ENCODE results near the gene NOD2. TPM values are rescaled to one million over a fixed set of nuclear protein-coding genes. Genes with fewer than 3 reads are reported as not detected.
A peak's percentile ranks its signal among the peaks of the same experiment; 100 is the strongest.

The NOD2 gene
- total RNA-seq, 2 experiments from 2014 or later = 3.3 to 3.8 TPM

DNA sequence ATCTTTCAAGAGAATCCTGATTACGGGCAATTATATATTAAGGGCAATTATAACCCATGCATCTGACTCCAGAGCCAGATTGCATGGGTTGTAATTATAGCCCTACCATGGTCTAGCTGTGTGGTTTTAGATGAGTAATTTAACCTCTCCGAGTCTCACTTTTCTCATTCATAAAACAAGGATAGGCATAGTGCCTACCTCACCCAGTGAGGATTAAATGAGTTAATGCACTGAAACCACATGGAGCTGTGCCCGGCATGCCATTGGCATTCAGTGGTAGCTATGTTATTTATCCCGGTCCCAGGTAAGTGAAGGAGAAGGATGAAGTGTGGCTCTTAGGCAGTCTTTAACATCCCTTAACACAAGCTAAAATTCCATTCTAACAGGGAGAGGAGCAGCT, 18.6 kb upstream of the NOD2 start:
- POLR2A ChIA-PET = interaction anchor here (0.6 kb wide), 1 partner anchor 191 kb away, joined by 4 read pairs; no protein-coding TSS in a partner anchor
- H3K4me1 Mint-ChIP-seq = peaks cover 51% of the 10 kb centered on the region
- no peak overlapping the region for H3K27ac Mint-ChIP-seq
- H3K27me3 Mint-ChIP-seq = no peaks in the 10 kb centered on the region
- peaks cover 20% of the 10 kb centered on the region for H3K9me3 Mint-ChIP-seq
- H3K4me3 Mint-ChIP-seq = no peak overlapping the region
- CTCF ChIA-PET = interaction anchor here (1.5 to 4.2 kb wide), 3 partner anchors 9 to 131 kb away, joined by 3 to 28 read pairs (median 21); no protein-coding TSS in a partner anchor
- peaks cover 97% of the 10 kb centered on the region for H3K36me3 Mint-ChIP-seq (ENCODE audit: low read depth)
- no peak for DNase-seq

DNA sequence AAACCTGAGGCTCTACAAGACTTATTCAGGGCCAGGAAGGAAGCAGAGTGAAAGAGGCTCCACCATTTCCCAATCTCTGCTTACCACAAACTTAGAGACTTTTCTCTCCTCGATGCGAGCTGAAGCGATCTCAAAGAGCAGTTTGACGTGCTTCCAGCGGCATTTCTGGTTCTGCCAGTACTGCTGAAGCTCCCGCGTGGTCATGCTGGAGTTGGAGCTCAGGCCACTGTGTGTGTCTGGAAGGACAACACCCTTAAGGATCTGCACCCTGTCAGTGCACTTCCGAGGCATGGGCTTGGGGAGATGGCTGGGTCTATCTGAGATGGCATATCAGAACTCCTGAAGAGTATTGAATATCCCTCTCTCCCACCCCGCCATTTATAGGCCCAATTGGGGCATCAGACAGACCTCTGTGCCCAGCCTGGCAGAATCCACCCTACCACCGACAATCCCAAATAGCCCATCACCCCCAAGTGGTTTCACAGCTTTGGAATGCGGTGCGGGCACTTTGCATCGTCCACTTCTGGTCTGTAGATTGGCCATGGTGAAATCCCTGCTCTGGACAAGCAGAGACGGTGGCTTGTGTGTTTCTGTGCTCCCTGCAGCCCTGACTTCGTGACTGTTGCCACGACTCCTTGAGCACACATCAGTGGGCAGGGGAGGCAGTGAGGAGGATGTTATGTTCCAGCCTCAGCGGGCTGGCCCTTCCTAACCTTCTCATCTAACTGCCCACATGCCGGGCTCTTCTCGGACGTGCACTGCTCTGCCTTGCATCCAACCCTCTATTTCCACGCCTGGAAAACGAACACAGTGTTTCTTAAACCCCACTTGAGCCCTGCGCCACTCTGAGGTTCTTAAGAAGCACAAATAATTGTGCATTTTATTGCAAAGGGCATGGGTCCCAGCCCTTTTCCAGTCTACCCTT, 17.5 kb upstream of the NOD2 start:
- POLR2A ChIA-PET = interaction anchor here (0.6 kb wide), 1 partner anchor 190 kb away, joined by 4 read pairs; no protein-coding TSS in a partner anchor
- Mint-ChIP-seq H3K4me1 (peaks cover 55% of the 10 kb centered on the region), H3K4me3 (no peak overlapping the region), H3K27ac (peak overlapping the region; percentile 58), H3K27me3 (no peaks in the 10 kb centered on the region), H3K36me3 (ENCODE audit: low read depth) (peaks cover 91% of the 10 kb centered on the region), H3K9me3 (peaks cover 20% of the 10 kb centered on the region)
- no peak for DNase-seq
- CTCF ChIA-PET = interaction anchor here (0.7 to 3.2 kb wide), 2 partner anchors 10 to 70 kb away, joined by 4 to 28 read pairs; no protein-coding TSS in a partner anchor

DNA sequence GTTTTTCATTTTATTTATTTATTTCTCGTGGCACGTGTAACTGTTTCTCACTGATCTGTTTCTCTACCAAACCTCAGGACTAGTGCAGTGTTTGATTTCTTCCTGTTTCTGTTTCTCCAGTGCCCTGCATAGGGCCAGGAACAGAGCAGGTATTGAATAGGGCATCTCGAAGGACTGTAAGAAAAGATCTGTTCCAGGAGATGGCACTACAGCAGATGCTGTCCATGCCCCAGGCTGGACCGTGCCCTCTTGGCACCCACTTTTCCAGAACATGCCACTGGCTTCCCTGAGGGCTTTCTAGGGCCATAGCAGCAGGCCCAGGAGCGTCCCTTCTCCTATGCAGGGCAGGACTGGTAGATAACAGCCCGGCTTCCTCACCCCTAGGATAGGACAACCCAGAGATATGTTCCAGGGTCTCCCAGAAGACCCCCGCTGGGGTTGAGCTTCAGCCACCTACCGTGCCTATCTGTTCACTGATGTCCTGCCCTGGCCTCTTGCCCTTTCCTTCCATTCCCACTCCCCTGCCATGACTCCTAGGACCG, 16.7 kb upstream of the NOD2 start:
- Mint-ChIP-seq H3K4me1 (peaks cover 54% of the 10 kb centered on the region), H3K9me3 (peaks cover 16% of the 10 kb centered on the region), H3K27ac (peak overlapping the region; percentile 58), H3K4me3 (no peak overlapping the region), H3K36me3 (ENCODE audit: low read depth) (peaks cover 85% of the 10 kb centered on the region), H3K27me3 (no peaks in the 10 kb centered on the region)
- ChIA-PET CTCF (interaction anchor here (1.3 to 12.2 kb wide), 2 partner anchors 9 to 68 kb away, joined by 5 to 224 read pairs; no protein-coding TSS in a partner anchor), POLR2A (interaction anchor here (1.4 kb wide), 1 partner anchor 9 kb away, joined by 3 read pairs; no protein-coding TSS in a partner anchor)
- DNase-seq = no peak

DNA sequence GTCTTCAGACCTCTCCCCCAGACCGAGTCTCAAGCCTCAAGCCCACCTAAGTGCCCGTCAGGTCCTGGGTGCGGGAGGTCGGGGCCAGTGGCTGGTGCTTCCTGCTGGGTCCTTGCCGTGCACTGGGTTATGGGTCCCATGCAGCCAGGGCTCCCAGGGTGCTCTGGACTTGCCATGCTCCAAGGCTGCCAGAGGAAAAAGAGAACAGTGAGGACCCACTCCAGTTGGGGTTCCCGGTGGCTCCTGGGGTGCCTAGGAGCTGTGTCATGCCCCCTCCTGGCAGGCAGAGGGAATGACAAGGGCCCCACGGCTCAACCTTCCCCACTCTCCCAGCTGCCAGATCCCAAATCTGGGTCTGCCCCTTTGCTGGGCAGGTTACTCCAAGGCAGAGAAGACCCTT, 16.1 kb upstream of the NOD2 start:
- DNase-seq = no peak
- Mint-ChIP-seq H3K36me3 (ENCODE audit: low read depth) (peaks cover 79% of the 10 kb centered on the region), H3K27me3 (no peaks in the 10 kb centered on the region), H3K9me3 (peaks cover 10% of the 10 kb centered on the region), H3K4me1 (peaks cover 57% of the 10 kb centered on the region), H3K27ac (peak overlapping the region; percentile 80), H3K4me3 (peak overlapping the region; percentile 11)
- ChIA-PET POLR2A (interaction anchor here (1.4 kb wide), 1 partner anchor 10 kb away, joined by 3 read pairs; no protein-coding TSS in a partner anchor), CTCF (interaction anchor here (0.7 to 12.2 kb wide), 4 partner anchors 9 to 308 kb away, joined by 3 to 224 read pairs (median 5); partner anchors contain the start of gene BRD7)

DNA sequence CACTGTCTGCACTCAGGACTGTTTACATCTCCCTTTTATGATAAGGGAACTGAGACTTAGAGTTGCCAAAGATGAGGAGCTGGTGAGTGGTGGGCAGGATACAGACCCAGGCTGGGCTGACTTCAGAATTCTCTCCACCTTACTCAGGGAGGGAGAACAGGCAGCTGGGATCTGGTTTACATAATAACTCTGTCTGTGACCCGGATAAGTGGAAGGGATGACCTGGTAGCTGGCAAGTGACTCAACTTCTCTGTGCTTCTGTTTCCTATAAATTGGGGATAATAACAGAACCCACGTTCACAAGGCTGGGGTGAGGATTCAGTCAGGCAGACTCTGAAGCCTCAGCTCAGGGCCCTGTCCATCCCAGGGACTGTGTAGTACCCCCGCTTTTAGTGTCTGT, 14.9 kb upstream of the NOD2 start:
- Mint-ChIP-seq H3K4me1 (peaks cover 68% of the 10 kb centered on the region), H3K4me3 (peak overlapping the region; percentile 88), H3K27me3 (no peaks in the 10 kb centered on the region), H3K36me3 (ENCODE audit: low read depth) (peaks cover 69% of the 10 kb centered on the region), H3K27ac (peak overlapping the region; percentile 76), H3K9me3 (peaks cover 7% of the 10 kb centered on the region)
- ChIA-PET CTCF (interaction anchor here (0.9 to 12.2 kb wide), 6 partner anchors 11 to 522 kb away, joined by 3 to 224 read pairs (median 4); no protein-coding TSS in a partner anchor), POLR2A (interaction anchor here (0.8 kb wide), 1 partner anchor 12 kb away, joined by 4 read pairs; no protein-coding TSS in a partner anchor)
- no peak for DNase-seq

DNA sequence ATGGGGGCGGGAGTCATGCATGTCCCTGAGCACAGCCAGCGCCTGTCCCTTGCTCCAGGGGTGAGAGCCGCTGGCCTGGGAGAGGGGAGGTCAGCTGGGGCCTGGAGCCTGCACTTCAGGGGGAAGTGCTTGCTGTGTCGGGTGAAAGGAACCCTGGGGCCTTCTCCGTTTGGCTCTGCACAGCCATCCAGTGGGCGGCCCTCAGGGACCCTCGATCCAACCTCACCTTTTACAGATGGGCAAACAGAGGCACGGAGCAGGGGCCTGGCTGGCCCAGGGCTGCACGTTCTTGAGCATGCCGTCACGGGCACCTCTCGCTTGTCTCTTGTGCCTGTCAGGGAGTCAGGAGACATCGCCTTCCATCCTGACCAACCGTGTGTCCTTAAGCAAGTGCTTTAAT, 14.1 kb upstream of the NOD2 start:
- ChIA-PET POLR2A (no interaction called here), CTCF (interaction anchor here (0.9 to 12.2 kb wide), 4 partner anchors 11 to 469 kb away, joined by 3 to 224 read pairs (median 4); no protein-coding TSS in a partner anchor)
- DNase-seq = no peak
- Mint-ChIP-seq H3K27ac (peak overlapping the region; percentile 91), H3K9me3 (peaks cover 4% of the 10 kb centered on the region), H3K4me1 (peaks cover 75% of the 10 kb centered on the region), H3K27me3 (no peaks in the 10 kb centered on the region), H3K36me3 (ENCODE audit: low read depth) (peaks cover 65% of the 10 kb centered on the region), H3K4me3 (peak overlapping the region; percentile 88)

DNA sequence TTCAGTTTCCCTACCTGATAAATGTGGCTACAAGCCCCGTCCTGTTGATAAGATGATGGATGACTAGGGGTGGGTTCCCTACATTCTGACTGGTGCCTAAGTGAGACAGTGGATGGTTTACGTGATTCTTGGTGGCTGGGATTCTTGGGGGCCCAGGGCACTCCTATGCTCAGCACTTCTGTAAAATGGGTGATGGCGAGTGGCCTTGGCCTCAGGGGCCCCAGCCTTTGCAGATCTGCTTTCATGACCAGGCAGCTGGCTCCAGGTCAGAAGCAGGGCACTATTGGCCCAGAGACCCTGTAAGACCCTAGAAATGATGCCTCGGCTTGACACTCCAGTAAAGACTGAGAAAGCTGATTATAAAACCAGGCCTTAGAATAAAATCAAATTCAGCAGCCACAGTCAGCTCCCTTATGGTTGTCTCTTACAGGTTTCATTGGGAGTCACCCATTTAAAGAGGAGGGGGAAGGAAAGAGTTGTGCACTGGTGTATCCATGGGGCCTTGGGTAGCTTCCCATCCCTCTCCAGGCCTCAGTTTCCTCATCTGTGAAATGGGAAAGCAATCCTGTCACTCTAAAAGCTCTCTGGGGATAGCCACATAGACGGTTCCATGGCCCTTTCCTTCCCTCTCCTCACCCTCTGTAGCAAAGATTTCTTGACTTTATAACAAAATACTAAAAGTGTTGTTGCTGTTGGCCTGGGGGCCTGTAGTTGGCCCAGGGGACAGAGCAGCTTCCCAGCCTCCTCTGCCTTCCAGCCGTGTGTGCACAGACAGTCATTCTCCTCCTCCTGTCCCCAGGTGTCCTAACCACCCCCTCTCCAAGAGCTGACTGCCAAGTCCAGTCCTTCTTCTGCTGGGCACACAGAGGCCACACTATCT, 13.5 kb upstream of the NOD2 start:
- POLR2A ChIA-PET = interaction anchor here (0.9 kb wide), 1 partner anchor 13 kb away, joined by 3 read pairs; no protein-coding TSS in a partner anchor
- peaks cover 60% of the 10 kb centered on the region for H3K36me3 Mint-ChIP-seq (ENCODE audit: low read depth)
- CTCF ChIA-PET = interaction anchor here (0.6 to 12.2 kb wide), 4 partner anchors 12 to 470 kb away, joined by 3 to 224 read pairs (median 4); no protein-coding TSS in a partner anchor
- no peaks in the 10 kb centered on the region for H3K27me3 Mint-ChIP-seq
- peaks cover 82% of the 10 kb centered on the region for H3K4me1 Mint-ChIP-seq
- peak overlapping the region; percentile 91 for H3K27ac Mint-ChIP-seq
- H3K4me3 Mint-ChIP-seq = peak overlapping the region; percentile 88
- no peak for DNase-seq
- peaks cover 3% of the 10 kb centered on the region for H3K9me3 Mint-ChIP-seq

DNA sequence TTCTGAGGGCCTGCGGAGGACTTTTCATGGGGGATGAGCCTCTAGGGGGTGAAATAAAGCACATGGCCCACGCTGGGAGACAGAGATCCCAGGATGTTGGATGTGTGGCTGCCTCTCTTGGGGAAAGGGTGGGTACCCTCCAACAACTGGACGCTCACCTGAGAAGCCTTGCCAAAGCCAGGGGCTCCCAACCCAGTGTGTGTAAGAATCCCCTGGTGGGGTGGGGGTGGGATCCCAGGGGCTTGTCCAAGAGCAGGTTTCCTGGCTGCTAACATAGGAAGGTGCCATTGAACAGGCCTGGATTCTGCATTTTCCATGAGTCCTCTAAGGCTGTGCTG, 12.9 kb upstream of the NOD2 start:
- peak overlapping the region; percentile 88 for H3K4me3 Mint-ChIP-seq
- H3K9me3 Mint-ChIP-seq = peaks cover 2% of the 10 kb centered on the region
- CTCF ChIA-PET = interaction anchor here (0.6 to 12.2 kb wide), 4 partner anchors 13 to 126 kb away, joined by 3 to 224 read pairs (median 6); no protein-coding TSS in a partner anchor
- no peak for DNase-seq
- peaks cover 88% of the 10 kb centered on the region for H3K4me1 Mint-ChIP-seq
- POLR2A ChIA-PET = interaction anchor here (0.9 to 1.0 kb wide), 2 partner anchors 14 to 65 kb away, joined by 3 read pairs; no protein-coding TSS in a partner anchor
- no peaks in the 10 kb centered on the region for H3K27me3 Mint-ChIP-seq
- H3K27ac Mint-ChIP-seq = peak overlapping the region; percentile 91
- peaks cover 56% of the 10 kb centered on the region for H3K36me3 Mint-ChIP-seq (ENCODE audit: low read depth)

DNA sequence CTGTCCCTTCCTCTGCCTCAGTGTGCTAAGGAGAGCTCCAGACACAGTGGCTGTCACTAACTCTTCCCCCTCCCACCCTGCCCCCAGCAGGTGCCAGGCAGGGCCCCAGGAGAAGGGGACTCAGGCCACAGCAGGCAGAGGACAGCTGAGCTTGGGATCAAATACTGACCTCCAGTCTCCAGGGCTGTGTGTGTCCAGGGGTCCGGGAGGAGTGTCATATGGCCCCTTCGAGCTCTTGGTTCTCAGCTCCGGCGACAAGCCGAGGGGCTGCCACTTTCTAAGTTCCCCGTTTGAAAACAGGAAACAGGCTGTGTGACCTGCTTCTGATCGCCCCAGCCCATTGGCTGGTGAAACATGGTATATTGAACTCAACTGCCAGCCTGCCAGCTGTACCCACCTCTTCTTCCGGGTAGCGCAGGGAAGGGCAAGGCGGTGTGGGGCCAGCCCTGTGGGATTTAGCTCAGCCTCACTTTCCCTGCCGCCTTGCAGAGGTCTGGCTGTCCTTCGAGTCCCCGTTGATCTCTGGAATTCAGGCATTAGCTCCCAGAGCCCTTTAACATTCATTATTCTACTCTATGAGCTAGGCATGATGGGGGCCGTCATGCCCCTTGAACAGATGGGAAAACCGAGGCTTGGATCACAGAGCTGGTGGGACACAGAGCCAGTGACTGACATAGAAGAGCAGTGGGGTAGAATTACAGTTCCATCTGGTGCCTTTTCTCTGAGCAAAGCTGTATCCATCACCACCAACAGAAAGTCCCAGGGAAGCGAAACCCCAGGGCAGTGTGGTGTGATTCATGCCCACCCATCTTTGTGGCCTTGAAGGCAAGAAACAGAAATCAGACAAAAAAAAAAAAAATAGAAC, 12.2 kb upstream of the NOD2 start, which contains the start of gene SNX20:
Gene SNX20 (minus strand): TSS at position 292 of the 865 bp plus-strand sequence. CDS start 3,786 bp downstream, outside the sequence.
- POLR2A ChIA-PET = interaction anchor here (1.0 to 1.1 kb wide), 2 partner anchors 64 to 81 kb away, joined by 3 read pairs; no protein-coding TSS in a partner anchor
- peak; percentile 79 for DNase-seq
- CTCF ChIA-PET = interaction anchor here (1.6 to 12.2 kb wide), 2 partner anchors 13 to 125 kb away, joined by 6 to 224 read pairs; no protein-coding TSS in a partner anchor
- Mint-ChIP-seq H3K4me1 (peaks cover 89% of the 10 kb centered on the region), H3K27me3 (no peaks in the 10 kb centered on the region), H3K36me3 (ENCODE audit: low read depth) (peaks cover 48% of the 10 kb centered on the region), H3K27ac (peak within 1 kb of the TSS; percentile 91), H3K4me3 (peak within 1 kb of the TSS; percentile 88), H3K9me3 (peaks cover 2% of the 10 kb centered on the region)

DNA sequence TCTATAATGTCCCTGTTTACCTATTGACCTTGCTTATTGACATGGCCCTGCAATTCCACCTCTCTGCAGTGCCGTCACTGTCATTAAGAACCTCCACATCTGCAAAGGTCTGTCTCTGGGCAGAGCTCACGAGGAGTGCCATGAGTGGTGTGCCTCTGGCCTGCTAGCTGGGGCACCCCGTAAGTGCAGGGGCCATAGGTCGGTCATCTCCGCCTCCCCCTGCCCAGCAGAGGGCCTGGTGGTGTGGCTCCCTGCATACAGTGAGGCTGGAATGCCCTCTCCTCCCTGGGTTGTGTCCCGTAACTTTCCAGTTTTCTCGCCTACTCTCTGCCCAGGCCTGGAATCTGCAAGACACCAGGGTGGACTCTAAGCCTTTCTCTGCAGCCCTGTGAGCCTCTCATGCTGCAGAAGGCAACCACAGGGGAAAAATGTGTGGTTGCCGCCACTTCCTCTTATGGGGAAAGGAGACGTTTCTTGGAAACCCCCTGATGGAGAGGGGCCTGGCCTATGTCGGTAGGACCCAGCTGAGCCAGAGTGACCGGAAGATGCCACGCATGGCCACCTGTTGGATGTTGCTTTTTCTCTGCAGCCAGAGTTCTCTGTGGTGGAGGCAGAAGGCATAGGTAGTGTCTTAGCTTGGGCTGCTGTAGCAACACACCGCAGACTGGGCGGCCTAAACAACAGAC, 9.6 kb upstream of the NOD2 start:
- H3K36me3 Mint-ChIP-seq (ENCODE audit: low read depth) = peaks cover 23% of the 10 kb centered on the region
- H3K4me1 Mint-ChIP-seq = peaks cover 68% of the 10 kb centered on the region
- H3K27me3 Mint-ChIP-seq = no peaks in the 10 kb centered on the region
- ChIA-PET CTCF (interaction anchor here (2.0 to 12.2 kb wide), 3 partner anchors 12 to 659 kb away, joined by 6 to 224 read pairs (median 24); partner anchors contain the start of gene CNEP1R1), POLR2A (no interaction called here)
- peak; percentile 72 for DNase-seq
- H3K4me3 Mint-ChIP-seq = peak overlapping the region; percentile 50
- peak overlapping the region; percentile 87 for H3K27ac Mint-ChIP-seq
- H3K9me3 Mint-ChIP-seq = peaks cover 2% of the 10 kb centered on the region
